Adipocyte (in vitro differentiated cells): ENCODE measurements around the gene DAB2IP.

Source experiments
- DNase-seq: peaks from one replicate; pipeline ENCODE4 v3.0.0-alpha.2; 2015; ENCODE audit warnings: low read depth
- H3K27me3 ChIP-seq: replicated peaks from 2 replicates; pipeline ENCODE4 v1.7.0; 2013; ENCODE audit warnings: mild to moderate bottlenecking, low read length, moderate library complexity; ENCODE audit not compliant: control insufficient read depth, insufficient read depth
- H3K36me3 ChIP-seq: 2 replicates; pipeline ENCODE4 v1.7.0; 2013; ENCODE audit warnings: low read length, mild to moderate bottlenecking, moderate library complexity; ENCODE audit not compliant: control insufficient read depth, insufficient read depth, severe bottlenecking
- H3K4me1 ChIP-seq: 2 replicates; pipeline ENCODE4 v1.7.0; 2013; ENCODE audit warnings: mild to moderate bottlenecking, low read length, moderate library complexity; ENCODE audit not compliant: control insufficient read depth, insufficient read depth
- H3K4me3 ChIP-seq: 2 replicates; pipeline ENCODE4 v1.7.0; 2013; ENCODE audit warnings: mild to moderate bottlenecking, low read length, moderate library complexity
- H3K9ac ChIP-seq: 2 replicates; pipeline ENCODE4 v1.7.0; 2013; ENCODE audit warnings: mild to moderate bottlenecking, low read length, moderate library complexity
- H3K9me3 ChIP-seq: 2 replicates; pipeline ENCODE4 v1.7.0; 2013; ENCODE audit warnings: mild to moderate bottlenecking, low read length, moderate library complexity; ENCODE audit not compliant: control insufficient read depth

The DAB2IP gene

DNA sequence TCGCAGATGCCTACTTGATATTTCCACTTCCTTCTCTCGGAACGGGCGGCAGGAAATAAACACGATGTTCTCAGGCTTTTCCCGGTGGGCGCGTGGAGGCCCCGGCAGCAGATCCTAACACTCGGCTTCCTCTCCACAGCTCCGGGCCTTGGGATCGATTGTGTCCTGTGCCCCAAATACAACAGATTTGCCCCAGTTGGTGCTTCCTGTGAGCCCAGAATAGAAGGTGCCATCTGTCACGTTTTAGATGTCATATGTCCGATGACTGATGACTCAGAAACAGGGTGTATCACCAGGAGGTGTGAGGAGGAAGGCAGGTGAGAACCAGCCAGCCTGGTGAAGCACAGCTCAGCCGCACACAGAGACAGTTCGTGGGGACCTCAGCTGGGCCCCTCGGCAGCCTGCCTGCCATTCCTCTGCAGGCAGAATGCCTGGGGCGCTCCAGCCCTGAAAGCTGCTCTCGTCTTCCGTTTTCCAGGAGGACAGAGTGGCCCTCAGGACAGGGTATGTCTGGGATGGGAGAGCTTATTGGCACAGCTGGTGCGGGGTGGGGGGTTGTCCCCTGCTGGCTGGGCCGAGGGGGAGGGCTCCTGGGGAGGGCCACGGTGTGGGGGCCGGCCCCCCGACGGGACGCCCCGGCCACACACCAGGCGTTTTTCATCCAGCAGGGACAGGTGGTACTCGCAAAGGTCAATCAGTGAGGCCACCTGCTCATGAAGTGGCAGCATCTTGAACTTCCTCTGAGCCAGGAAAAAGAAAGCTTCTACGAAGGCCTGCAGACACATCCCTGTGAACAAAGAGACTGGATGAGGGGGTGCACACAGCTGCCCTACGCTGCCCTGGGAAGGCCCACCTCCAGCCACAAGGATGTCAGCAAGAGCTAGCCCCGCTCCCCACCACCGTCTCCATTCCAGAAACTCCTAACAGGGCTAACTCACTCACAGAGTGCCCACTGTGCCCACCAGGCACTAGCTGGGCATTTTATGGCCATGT lies 171.0 kb downstream of the DAB2IP start:
- no peaks in the 10 kb centered on the region for H3K27me3 ChIP-seq
- no peaks in the 10 kb centered on the region for H3K9me3 ChIP-seq
- H3K4me3 ChIP-seq: no peak overlapping the region
- no peak overlapping the region for H3K9ac ChIP-seq
- no peaks in the 10 kb centered on the region for H3K4me1 ChIP-seq
- H3K36me3 ChIP-seq: no peaks in the 10 kb centered on the region
- no peak for DNase-seq

DNA sequence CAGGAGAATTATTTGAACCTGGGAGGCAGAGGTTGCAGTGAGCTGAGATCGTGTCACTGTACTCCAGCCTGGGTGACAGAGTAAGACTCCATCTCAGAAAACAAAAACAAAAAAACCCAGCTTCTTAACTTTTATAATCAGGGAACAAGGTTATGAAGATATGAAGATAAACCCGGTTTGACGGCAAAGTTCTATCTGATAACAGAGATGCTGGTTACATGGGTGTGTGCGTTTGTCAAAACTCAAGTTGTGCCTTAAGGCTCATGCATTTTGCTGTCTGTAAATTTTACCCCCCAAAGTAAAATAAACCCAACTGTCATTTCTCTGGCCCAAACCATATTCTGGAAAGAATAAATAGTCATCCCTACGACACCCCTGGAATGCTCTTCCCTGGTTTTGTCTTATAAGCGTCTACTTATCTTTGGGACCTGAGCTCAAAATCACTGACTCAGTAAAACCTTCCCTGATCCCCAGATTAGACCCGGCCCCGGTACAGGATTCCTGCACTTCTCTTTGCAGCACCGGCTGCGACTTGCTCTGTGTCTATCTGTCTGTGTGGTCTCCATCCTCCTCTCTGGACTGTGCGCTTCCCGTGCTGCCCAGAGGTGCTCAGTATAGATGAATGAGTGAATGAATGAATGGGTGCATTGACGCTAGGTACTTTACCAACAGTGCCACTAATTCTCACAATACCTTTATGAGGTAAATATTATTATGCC lies 172.2 kb downstream of the DAB2IP start:
- Histone ChIP-seq H3K36me3 (no peaks in the 10 kb centered on the region), H3K4me1 (no peaks in the 10 kb centered on the region), H3K27me3 (no peaks in the 10 kb centered on the region), H3K9me3 (no peaks in the 10 kb centered on the region), H3K4me3 (no peak overlapping the region), H3K9ac (no peak overlapping the region)
- DNase-seq: no peak

DNA sequence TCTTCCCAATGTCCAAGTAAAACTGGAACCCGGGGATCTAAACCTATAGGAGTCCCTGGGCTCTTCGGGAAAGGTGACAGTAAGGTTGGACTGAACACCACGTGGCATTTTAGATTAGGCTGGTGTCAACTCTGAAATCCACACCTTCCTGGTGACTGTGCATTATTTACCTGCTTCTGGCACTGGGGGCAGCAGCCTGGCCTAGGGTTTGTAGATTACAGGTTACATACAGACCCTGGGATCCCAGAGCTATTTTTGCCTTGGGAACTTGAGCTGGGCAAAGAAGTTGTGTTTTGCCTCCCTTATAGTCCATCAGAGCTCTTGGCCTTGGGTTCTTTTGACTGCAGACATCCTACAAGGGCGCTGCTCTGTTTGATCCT lies 173.2 kb downstream of the DAB2IP start:
- no peaks in the 10 kb centered on the region for H3K9me3 ChIP-seq
- DNase-seq: no peak
- no peak overlapping the region for H3K9ac ChIP-seq
- no peak overlapping the region for H3K4me3 ChIP-seq
- H3K4me1 ChIP-seq: no peaks in the 10 kb centered on the region
- H3K27me3 ChIP-seq: no peaks in the 10 kb centered on the region
- H3K36me3 ChIP-seq: no peaks in the 10 kb centered on the region

DNA sequence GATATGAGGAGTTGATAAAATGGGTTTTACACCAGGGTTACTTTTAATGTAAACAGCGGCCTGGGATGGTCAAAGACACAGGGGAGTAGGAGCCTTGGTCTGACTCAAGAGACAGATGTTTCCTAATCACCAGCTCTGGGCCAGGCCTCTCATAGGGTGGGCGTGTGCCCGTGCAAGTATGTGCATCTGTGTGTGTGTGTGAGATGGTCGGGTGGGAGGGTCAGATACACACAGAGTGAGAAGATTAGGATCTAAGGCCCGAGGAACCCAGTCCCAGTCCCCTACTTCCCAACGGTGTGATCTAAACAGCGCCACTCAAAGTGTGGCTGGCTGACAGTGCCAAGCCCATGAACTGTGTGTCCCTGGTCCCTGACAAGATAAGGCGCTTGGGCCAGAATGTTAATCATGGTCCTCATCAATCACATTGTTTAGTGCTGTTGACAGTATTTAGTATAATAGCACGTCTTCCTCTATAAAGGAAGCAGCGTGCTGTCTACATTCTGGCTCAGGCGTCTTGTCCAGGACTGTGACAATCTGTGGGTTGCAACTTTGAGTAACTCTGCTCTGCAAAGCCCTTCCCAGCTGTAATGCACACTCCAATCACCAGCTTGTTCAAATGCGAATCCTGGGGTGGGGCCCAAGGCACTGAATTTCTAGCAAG lies 173.7 kb downstream of the DAB2IP start:
- Histone ChIP-seq H3K9ac (no peak overlapping the region), H3K9me3 (no peaks in the 10 kb centered on the region), H3K27me3 (no peaks in the 10 kb centered on the region), H3K36me3 (no peaks in the 10 kb centered on the region), H3K4me1 (peaks cover 4% of the 10 kb centered on the region), H3K4me3 (no peak overlapping the region)
- DNase-seq: peak; percentile 11

DNA sequence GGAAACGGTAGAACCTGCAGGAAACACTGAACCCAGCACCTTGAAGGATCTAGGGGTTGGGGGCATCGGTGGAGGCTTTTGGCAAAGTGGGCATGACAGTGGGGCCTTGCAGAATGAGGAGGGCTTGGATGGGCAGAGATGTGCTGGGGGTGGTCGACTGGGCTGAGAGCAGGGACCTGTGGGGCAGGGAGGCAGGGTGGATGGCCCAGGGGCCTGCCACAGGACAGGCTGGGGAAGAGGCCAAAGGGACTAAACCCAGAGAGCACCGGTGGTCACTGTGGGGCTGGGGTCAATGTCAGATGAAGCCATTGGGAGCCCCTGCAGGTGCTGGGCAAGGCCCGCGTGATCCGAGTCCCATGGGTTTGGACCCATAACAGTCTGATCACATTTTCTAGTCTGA lies 175.3 kb downstream of the DAB2IP start:
- Histone ChIP-seq H3K4me1 (peaks cover 7% of the 10 kb centered on the region), H3K9ac (no peak overlapping the region), H3K36me3 (no peaks in the 10 kb centered on the region), H3K27me3 (no peaks in the 10 kb centered on the region), H3K9me3 (no peaks in the 10 kb centered on the region), H3K4me3 (no peak overlapping the region)
- no peak for DNase-seq

DNA sequence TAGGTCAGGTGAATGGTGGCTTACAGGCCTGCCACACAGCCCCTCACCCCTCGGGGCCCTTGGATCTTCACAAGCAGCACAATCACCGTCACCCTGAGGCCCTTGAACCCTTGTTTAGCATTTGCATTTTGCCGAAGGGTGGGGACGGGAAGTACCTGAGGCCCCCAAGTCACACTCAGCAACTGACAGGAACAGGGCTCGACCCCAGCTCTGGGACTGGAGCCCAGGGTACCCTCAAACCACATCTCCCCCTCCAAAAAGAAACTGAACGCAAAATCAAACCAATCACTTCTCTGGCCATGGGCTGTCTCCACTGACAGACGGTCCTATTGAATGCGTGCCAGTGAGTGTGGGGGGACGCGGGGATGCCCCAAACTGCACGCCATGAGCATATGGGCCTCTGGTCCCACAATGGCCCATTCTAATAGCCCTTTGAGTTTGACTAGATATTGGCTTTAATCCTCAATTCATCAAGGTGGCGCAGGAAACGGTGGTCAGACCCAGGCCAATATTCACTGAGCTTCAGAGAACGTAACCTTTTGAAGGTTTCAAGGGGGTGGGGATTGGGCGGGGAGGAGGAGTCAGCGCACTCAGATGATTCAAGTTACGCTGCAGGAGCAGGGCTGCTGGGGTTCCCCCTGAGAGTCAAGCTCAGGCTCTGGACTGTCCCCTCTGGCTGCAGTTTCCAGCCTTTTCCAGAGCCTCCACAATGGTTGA lies 176.0 kb downstream of the DAB2IP start:
- no peak for DNase-seq
- Histone ChIP-seq H3K27me3 (no peaks in the 10 kb centered on the region), H3K4me1 (peaks cover 7% of the 10 kb centered on the region), H3K9ac (no peak overlapping the region), H3K4me3 (no peak overlapping the region), H3K36me3 (no peaks in the 10 kb centered on the region), H3K9me3 (no peaks in the 10 kb centered on the region)

DNA sequence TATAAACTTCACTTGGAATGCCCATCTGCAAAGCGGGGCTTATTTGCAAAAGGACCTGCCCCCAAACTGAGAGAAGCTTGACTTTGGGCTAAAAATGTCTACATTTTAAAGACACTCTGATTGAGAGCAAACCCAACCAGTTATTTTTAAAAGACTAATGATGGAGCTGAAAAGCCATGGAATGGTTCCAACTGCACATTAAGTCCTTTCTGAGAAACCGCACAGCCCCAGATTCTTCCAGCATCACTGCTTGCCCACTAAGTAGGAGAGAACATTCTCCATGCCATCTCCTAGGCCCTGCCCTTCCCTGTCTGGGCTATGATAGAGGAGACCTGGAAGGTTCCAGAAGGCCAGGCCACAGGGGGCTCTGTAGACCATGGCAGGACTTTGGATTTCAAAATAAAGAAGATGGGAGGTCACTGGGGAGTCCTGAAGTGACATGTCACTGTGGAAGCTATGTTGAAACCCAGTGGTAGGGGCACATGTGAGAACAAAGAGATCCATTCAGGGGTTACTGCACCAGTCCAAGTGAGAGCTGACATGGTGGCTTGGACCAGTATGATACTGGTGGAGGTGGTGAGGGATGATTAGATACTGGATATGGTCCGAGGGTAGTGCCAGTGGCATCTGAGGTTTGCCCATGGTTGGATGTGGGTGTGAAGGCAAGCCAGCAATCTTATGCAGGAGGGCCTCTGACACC lies 179.2 kb downstream of the DAB2IP start:
- no peaks in the 10 kb centered on the region for H3K9me3 ChIP-seq
- H3K9ac ChIP-seq: no peak overlapping the region
- H3K4me3 ChIP-seq: no peak overlapping the region
- peaks cover 7% of the 10 kb centered on the region for H3K4me1 ChIP-seq
- H3K36me3 ChIP-seq: no peaks in the 10 kb centered on the region
- no peak for DNase-seq
- no peaks in the 10 kb centered on the region for H3K27me3 ChIP-seq

DNA sequence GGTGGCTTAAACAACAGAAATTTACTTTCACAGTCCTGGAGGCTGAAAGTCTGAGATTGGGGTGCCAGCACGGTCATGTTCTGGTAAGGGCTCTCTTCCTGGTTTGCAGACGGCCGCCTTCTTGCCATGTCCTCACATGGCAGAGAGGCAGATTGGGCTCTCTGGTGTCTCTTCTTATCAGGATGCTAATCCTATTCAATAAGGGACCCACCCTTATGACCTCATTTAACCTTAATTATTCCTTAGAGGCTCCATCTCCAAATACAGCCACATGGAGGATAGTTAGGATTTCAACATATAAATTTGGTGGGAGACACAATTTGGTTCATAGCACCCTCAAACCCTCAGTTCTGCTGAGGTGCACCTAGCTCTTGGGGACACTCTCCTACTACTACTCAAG lies 180.4 kb downstream of the DAB2IP start:
- Histone ChIP-seq H3K36me3 (no peaks in the 10 kb centered on the region), H3K9ac (no peak overlapping the region), H3K4me1 (peaks cover 7% of the 10 kb centered on the region), H3K27me3 (no peaks in the 10 kb centered on the region), H3K4me3 (no peak overlapping the region), H3K9me3 (no peaks in the 10 kb centered on the region)
- DNase-seq: no peak

DNA sequence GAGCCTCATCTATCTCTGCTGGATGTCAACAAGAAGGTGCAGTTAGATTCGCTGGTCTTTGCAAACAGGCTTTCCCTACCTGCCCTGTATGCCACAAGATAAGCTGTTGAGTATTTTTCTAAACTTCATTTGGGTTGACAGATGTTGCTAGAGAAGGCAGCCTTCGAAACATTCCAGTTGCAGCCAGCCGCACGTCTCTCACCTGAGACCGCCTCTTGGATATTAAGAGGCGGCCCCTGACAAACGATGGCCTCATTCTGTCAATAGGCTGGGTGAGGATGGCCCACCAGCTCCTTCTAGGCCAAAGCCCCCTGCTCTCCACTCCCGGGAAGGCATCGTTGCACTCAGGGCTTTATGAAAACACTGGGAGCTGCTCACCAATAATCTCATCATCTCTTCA lies 181.6 kb downstream of the DAB2IP start:
- Histone ChIP-seq H3K9ac (no peak overlapping the region), H3K9me3 (no peaks in the 10 kb centered on the region), H3K27me3 (no peaks in the 10 kb centered on the region), H3K36me3 (no peaks in the 10 kb centered on the region), H3K4me1 (peaks cover 7% of the 10 kb centered on the region), H3K4me3 (no peak overlapping the region)
- DNase-seq: no peak
